ENCODE measurements around the gene DGCR8. TPM values are rescaled to one million over a fixed set of nuclear protein-coding genes. Genes with fewer than 3 reads are reported as not detected.

DGCR8 gene
- total and polyA plus RNA-seq, 2 of the 4 experiments (the other 2 are of a cell fraction), result 16.7 to 25.3 TPM

DNA sequence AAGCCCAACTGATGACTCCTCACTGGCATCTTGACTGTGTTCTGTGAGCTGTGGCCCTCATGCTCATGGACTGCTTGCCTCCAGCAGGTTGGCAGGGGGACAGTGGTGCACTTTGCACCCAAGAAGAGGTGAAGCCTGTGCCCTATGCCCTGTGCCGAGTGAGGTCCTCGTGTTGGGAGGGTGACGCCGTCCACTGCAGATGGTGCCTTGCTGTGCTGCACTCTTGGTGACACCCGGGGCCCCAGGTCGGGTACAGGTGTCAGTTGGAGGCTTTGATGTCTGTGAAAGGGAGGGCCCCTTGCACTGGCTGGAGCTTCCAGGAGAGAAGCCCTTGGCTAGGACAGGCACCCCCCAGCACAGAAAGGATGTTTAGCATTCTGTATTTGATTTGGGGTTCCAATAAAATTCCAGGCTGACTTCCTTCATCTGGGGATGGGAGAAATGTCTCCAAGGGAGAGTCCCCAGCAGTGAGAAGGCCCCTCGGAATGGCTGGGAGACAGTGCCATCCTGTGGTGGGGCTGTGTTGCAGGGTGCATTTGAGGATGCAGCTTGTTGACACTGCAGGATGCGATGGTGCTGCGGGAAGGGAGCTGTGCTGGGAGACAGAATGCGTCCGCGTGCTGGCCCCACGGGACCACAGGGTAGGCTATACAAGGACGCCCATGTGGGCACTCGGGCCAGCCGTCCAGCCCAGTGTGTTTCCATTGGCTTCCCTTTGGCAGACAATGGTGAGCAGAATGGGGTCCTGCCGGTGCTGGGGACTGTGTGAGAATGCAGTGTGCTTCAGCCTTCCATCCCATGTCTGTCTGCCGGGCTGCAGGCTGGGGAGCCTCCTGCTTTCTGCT is 49.1 kb downstream of the DGCR8 start:
- Histone ChIP-seq H3K4me2 (ENCODE audit: low read depth, low read length) (no peak overlapping the region), H3K27me3 (ENCODE audit: control insufficient read depth, insufficient read depth, low read length) (no peaks in the 10 kb centered on the region), H2BK20ac (ENCODE audit: low read depth, low read length) (no peak overlapping the region), H2AFZ (replicated peaks; ENCODE audit: low read length, poor library complexity) (peak overlapping the region; percentile 17), H3K36me3 (ENCODE audit: control insufficient read depth, insufficient read depth, low read length) (peaks cover 31% of the 10 kb centered on the region), H4K20me1 (ENCODE audit: insufficient read depth, low read length) (peaks cover 30% of the 10 kb centered on the region), H4K5ac (ENCODE audit: low read depth, low read length) (no peak overlapping the region), H3K23ac (ENCODE audit: low read depth, low read length) (no peak overlapping the region), H3K9me1 (ENCODE audit: insufficient read depth, low read length) (peaks cover 3% of the 10 kb centered on the region; the same call in 1 of the 2 replicates), H3K27ac (ENCODE audit: insufficient read depth, low read length) (no peak overlapping the region), H3K56ac (ENCODE audit: extremely low read depth, insufficient read depth, low read length) (no peak overlapping the region), H3K18ac (ENCODE audit: low read depth, low read length) (no peak overlapping the region), H2BK15ac (ENCODE audit: low read depth, low read length) (no peak overlapping the region), H2AK9ac (replicated peaks; ENCODE audit: low read depth, low read length, poor library complexity) (no peak overlapping the region), H3K9ac (ENCODE audit: low read depth, low read length) (no peak overlapping the region), H3K14ac (replicated peaks; ENCODE audit: low read depth, low read length) (no peak overlapping the region), H2BK120ac (ENCODE audit: low read depth, low read length) (no peak overlapping the region), H4K91ac (ENCODE audit: insufficient read depth, low read depth, low read length) (no peak overlapping the region), H3K4ac (ENCODE audit: low read depth, low read length) (no peak overlapping the region), H3K4me1 (ENCODE audit: control insufficient read depth, insufficient read depth, low read length) (peaks cover 9% of the 10 kb centered on the region), H3K4me3 (ENCODE audit: insufficient read depth, low read depth, low read length) (no peak overlapping the region), H3K9me3 (ENCODE audit: control insufficient read depth, insufficient read depth, low read length) (no peaks in the 10 kb centered on the region), H2BK5ac (ENCODE audit: low read depth, low read length, poor library complexity, severe bottlenecking) (no peak overlapping the region), H4K8ac (ENCODE audit: low read depth in 2 of 2, low read length in 2 of 2) (no peak overlapping the region), H2AK5ac (ENCODE audit: low read depth, low read length) (no peak overlapping the region), H3K79me1 (ENCODE audit: low read depth in 1 of 2, low read length in 2 of 2) (peaks cover 0 to 27% of the 10 kb centered on the region in 2 experiments)
- no TSS peak for BruUV-seq (replicated peaks)
- dilution Hi-C loops (cut with HindIII; ENCODE audit: low sequenced_read_pairs, unreplicated experiment), result no loop called here
- in situ Hi-C loops (cut with MboI; ENCODE audit: low sequenced_read_pairs), result no loop called here
- TF ChIP-seq CTCF (conservative IDR thresholded peaks at IDR 0.05; ENCODE audit: low read depth, low read length) (peak; percentile 45), CEBPB (IDR thresholded peaks at IDR 0.05; ENCODE audit: low read depth, low read length) (no peak), RAD21 (IDR thresholded peaks at IDR 0.05; ENCODE audit: low read length) (peak; percentile 53), FOS (IDR thresholded peaks at IDR 0.05; ENCODE audit: low read depth, low read length) (no peak)
- ATAC-seq (ENCODE audit: low read depth) (no peak), DNase-seq (peak; percentile 23)
- 37% methylated on average over 6 of the region's 18 CpGs; no CpG with 5 or more reads in 1 of the 2 experiments for WGBS, 2 experiments (ENCODE audit: extremely low coverage in 2 of 2, insufficient read length in 1 of 2)
- ChIA-PET CTCF (no interaction called here), POLR2A (ENCODE audit: unreplicated experiment) (interaction anchor here (0.6 kb wide), 1 partner anchor 155 kb away, joined by 14 read pairs; no protein-coding TSS in a partner anchor)
- intact Hi-C loops (cut with micrococcal nuclease), result no loop called here
